Stimulated activated naive CD8-positive, alpha-beta T cell treated with anti-CD3 and anti-CD28 coated beads, Interleukin-15, Interleukin-2, amounts not matched to agents 100 U/mL and 50 U/mL, for 24 hours (primary cell): ENCODE results near the gene TXNDC8.
"Not testable (repeated sequence)": the region's sequence is repeated elsewhere in the genome, so short reads cannot be mapped to it uniquely, and the experiment has no call there.

Experiments used
- ATAC-seq: fragments of 150-1000 bp; cut with Tn5 transposase; one replicate; pipeline ENCODE4 v1.10.0; 2021
- DNase-seq: peaks from one replicate; pipeline ENCODE4 v3.0.0; 2021

TXNDC8 gene

DNA sequence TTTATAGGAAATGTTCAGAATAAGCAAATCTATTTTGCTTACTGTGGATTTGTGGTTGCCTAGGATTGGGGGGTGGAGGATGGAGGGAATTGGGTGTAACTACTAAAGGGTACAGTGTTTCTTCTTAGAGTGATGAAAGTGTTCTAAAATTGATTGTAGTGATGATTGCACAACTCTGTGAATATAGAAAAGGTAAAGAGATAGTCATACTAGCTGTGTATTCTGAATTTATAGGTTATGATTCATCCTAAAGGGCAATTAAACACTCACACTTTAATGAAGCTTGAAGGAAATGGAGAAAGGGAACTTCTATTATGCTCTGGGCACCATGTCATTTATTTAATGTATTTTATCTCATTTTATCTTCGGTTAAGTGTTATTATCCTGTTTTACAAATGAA is 9.9 kb downstream of the TXNDC8 start:
- DNase-seq (no peak), ATAC-seq (no peak)

DNA sequence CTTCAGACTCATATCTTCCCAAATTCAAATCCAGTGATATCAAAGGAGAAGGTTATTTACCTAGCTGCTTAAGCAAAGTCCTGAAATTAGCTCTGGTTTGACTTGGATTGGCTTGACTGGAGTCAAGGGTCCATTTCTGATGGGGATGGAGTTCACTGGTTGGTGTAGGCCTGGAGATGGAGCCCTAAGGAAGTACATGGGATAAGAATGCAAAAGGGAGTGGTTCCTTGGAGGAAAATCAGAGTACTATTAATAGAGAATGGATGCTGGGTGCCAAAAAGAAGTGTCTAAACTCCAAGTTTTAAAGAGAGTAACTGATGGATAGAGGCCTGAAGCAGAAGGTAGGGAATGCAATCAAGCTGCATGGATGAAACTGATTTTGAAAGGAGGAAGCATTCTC is 13.8 kb downstream of the TXNDC8 start:
- no peak for DNase-seq
- ATAC-seq, result no peak

DNA sequence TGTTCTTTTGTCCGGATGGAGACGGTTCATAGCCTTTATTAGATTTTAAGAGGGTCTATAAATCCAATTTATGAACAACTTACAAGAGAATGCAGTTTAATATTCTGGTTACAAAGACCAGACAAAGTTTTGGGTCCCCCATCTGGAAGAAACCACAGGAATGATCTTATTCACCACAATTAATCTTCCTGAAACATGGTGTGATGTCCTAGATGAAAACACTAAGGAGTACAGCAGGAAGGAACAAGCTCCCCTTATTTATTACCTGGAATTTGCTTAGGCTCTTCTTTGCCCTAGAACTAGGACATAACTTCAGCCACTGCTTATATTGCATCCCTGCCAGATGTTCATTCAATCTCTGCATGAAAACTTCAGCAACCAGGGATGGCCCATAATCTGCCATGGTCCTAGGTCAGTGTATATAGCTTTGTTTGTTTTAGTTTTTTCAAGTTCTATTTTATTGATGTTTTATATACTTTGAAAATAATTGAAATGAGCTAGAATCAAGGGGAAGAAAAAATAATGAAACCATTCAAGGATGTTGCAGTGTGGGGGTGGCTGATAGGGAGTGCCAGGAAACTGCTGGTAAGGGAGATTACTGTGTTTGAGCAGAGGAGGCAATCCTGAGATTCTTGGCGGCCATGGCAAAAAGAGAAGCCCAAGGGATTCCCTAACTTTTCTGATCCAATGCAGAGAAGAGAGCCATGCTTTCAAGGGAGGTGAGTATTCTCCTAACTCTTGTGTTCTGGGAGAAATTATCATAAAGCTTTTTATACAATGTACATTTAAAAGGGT is 16.8 kb downstream of the TXNDC8 start:
- DNase-seq, result no peak

DNA sequence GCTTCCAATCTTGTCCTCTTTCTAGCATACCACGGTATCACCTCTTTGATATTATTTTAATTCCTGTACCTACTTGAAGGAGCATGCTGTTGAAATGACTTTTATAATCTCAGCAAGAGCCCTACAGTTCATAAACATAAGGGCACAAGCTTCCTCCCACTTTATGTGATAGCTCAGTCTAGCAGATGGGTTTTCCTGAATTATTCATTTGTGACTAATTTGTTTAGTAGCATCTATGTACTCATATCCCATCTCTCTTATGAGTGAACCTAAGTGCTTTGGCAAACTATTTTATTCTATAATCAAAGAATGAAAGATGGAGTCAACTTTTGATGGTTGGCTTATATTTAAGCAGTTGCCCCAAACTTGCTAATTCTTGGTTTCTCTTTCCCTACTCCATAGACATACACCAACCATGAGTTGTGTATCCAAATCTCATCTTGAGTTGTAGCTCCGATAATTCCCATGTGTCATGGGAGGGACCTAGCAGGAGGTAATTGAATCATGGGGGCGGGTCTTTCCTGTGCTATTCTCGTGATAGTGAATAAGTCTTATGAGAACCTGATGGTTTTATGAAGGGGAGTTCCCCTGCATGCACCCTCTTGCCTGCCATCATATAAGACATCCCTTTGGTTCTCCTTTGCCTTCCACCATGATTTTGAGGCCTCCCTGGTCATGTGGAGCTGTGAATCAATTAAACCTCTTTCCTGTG is 17.7 kb downstream of the TXNDC8 start:
- DNase-seq, result no peak
- no peak for ATAC-seq

More for the DNA sequence above, 16.8 kb downstream of the TXNDC8 start:
- no peak for ATAC-seq

DNA sequence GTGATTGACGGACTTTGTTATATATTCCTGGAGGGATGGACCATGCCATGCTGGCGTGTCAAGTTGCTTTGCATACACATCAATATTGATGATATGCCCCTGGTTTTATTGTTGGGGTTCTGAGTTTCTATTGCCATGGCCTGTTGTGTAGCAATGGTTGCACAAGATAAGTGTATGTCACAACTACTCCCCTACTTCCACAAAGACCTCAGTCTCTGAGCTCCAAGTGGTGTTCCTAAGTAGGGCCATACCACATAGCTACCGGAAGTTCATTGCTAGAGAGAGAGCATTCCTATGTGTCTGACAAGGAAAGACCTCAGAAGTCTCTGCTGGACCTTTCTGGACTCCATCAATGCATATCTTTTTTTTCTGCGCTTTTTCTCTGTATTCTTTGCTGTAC is 19.8 kb downstream of the TXNDC8 start:
- ATAC-seq (no peak), DNase-seq (no peak)

DNA sequence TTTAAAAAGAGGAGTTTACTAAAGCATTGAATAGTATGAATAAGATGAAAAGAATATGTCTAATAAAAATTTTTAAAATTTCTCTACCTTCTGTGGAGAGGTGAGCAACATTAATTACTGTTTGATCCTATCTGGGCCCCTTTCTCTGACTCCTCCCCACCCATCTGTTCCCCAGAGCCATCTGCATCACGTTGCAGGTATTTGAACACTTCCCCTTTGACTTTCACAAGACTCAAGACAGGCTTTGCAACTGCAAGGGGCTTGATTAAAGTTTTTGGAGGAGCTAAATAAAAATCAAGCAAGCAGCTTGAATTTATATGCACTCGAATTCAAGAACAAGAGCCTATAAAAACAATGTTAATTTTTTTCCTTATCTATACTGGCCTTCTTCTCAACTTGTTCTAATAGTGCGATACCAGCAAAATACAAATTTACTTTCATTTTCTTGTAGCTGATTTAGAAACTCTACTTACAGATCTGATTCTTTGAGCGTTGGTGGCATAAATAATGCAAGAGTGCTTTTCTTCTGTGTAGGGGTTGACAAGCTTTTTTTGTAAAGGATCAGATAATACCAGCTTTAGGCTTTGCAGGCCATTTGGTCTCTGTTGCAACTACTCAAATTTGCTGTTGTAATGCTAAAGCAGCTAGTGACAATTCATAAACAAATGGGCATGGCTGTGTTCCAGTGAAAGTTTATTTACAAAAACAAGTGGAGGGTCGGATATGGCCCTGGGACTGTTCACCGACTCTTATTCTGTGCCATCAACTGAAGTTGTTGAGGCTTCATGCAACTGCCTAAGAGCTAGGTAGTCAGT is 21.2 kb downstream of the TXNDC8 start:
- no peak for DNase-seq
- ATAC-seq, result no peak

DNA sequence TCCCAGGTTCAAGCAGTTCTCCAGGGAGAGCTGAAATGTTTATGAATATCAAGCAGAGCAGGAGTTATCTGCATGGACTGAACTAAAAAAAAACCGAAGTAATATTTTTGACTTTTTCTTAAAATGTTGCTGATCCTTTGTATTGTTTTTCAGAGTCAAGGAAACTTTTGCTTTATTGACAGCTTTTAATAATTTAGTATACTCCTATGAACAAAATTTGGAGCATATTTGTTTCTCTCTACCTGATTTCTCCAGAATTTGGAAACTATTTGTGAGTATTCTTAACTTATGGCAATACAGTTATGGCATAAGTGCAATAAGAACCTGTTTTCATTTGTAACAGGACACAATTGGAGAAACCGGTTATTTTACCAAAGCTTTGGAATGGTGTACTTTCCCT is 25.7 kb downstream of the TXNDC8 start:
- not testable (repeated sequence) for DNase-seq, ATAC-seq

DNA sequence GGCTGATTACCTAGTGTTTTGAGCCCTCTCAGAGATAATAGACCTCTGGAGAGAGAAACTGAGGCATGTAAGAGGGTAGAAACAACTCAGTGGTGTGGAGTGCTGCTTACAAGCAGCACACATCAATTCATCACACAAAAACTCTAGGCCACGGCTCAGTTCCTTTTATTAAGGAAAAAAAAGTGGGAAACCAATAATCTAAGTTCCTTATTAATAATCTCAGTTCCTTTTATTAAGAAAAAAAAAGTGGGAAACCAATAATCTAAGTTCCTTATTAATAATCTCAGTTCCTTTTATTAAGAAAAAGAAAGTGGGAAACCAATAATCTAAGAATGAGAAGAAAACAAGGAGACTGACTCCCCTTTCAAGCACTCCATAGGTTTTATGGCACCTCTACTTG is 28.0 kb downstream of the TXNDC8 start:
- DNase-seq, result no peak
- no peak for ATAC-seq

DNA sequence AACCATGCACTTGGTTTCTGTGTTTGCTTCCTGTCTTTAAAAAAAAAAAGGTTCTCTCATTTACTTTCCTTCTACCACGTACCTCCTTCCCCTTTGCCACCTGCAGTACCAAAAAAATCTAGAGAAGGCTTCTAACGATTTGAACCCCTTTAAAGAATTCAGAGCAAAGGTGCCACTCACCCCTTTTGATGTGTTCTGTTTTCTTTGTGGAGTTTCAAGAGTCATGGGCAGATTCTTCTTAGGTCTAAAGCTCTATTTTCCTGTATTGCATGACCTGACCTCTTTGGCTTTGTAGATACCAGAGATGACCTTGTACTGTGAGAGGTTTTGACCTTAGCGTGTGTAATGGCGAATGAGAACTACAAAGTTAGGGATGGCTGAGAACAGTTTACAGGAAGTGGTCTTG is 29.0 kb downstream of the TXNDC8 start:
- no peak for DNase-seq
- no peak for ATAC-seq

DNA sequence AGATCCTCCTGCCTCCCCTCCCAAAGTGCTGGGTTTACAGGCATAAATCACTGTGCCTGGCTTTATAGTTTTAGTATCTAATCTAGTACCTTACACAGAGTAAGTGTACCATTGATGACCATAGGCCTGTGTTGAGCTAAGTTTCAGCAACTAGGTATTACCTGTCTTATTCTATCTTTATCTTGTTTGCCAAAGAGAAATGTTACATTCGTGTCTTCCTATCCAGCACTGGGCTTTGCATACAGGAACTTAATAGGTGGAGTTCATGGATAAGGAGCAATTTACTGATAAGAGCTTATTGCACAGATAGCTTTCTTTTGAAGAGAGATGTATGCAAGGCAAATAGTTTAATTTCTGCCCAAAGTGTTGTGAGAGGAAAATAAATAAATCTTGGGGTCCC is 30.5 kb downstream of the TXNDC8 start:
- no peak for ATAC-seq

DNA sequence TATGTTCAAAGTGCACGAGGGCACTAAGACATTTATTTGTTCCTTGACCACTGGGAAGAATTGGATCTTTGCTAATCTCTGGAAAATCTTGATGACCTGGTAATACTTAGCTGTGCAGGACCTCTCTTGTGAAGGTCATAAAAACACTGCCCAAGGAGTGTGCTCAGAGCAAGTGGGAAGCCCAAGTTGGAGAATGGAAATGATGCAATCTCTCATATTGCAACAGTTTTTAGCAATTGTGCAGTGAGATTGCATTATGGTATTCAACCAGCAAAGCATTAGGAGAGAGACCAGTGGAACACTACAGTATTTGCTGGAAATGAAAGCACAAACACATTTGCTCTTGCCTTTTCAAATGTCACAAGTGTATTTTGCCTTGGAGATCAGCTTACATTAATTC is 34.5 kb downstream of the TXNDC8 start:
- DNase-seq, result no peak
- ATAC-seq, result no peak

More for the DNA sequence above, 30.5 kb downstream of the TXNDC8 start:
- no peak for DNase-seq

DNA sequence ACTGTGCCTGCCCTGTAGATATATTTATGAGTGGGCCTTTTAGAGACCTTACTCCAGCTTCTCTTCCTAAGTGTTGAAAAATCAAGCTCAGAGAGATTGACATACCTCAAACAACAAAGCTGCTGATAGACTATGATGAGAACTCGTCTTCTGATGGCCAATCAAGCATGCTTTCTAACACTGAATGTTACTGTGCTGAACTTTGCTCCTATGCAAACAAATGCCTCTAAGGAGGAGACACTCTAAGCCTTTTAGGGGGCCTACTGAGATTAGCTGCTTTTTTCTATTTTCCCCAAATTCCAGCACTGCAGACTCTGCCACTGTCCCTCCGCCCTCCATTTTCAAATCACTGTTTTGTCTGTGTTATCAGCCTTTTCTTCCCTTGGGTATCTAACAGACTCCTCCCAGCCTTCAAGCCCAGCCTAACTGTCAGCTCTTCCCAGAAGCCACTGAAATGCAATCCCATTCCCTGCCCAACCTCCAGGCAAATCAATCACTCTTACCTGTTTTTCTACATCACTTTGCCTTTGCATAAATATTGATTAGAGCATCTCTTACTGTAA is 39.5 kb downstream of the TXNDC8 start:
- ATAC-seq, result no peak

DNA sequence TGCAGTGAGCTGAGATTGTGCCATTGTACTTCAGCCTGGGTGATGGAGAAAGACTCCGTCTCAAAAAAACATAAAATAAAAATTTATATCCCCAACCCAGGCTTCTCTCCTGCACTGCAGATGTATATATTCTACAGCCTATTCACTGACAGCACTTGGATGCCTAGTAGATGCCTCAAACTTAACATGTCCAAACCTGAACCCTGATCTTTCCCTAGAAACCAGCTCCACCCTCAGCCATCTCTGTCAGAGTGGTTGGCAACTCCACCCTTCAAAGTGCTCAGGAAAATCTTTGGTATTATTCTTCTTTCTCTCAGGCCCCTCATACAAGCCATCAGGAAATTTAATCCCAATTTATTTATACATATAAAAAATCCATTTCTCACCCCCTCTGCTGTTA is 44.4 kb downstream of the TXNDC8 start:
- ATAC-seq (no peak), DNase-seq (no peak)

More for the DNA sequence above, 39.5 kb downstream of the TXNDC8 start:
- DNase-seq, result no peak

DNA sequence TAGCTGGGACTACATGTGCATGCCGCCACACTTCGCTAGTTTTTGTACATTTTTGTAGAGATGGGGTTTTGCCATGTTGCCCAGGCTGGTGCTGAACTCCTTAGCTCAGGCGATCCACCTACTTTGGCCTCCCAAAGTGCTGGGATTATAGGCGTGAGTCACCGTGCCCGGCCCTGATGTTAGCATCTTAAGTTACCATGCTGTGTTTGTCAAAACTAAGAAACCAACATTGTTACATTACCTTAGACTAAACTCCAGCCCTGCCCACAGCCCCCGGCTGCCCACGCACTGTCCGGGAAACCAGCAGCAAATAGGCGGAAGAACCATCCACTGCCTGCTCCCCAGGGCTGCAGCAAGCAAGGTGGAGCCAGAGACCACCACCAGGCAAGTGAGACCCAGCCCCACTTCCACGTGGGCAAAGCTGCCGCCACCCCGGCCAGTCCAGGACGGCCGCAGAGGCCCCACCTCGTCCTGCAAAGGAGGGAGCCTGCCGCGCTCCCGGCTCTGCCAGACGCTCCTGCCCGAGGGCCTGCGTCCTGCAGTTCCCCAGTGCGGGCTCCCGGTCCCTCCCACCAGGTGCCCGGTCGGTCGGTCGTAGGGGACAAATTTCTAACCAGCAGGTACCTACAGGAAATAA is 45.6 kb downstream of the TXNDC8 start:
- ATAC-seq, result no peak
- DNase-seq, result no peak

DNA sequence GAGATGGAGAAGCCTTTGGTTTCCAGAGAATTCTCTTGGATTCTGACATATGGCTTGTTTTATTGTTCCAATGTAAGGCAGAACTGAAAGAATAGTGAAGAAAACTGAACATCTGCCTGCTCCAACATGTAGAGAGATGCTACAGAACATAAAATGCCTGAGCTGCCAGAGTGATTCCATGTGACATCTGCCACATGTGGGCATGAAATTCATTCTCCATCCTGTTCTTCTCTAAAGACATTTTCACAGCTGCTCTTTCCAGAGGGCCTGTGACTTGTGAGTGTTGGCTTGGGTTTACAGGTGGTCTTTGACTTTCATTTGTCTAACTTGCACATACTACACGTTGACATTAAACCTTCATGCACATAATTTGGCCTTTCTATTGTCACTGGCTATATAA is 47.7 kb downstream of the TXNDC8 start:
- no peak for ATAC-seq
- no peak for DNase-seq

DNA sequence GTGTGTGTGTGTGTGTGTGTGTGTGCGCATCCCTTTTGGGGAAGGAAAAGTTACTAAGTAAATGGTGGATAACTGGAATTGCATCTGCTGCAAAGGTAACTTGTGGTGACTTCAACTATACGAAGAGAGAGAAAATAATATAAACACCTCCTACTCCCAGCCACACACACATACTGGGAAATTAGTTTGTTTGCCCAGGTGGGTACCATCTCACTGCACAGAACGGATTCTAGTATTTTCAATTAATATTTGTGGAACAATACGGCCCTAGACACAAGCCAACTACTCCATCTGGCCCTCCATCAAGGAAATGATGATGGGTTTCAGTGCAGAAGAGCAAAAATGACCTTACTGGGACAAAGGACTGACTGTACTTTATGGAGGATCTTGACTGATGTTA is 49.2 kb downstream of the TXNDC8 start:
- no peak for DNase-seq
- no peak for ATAC-seq

DNA sequence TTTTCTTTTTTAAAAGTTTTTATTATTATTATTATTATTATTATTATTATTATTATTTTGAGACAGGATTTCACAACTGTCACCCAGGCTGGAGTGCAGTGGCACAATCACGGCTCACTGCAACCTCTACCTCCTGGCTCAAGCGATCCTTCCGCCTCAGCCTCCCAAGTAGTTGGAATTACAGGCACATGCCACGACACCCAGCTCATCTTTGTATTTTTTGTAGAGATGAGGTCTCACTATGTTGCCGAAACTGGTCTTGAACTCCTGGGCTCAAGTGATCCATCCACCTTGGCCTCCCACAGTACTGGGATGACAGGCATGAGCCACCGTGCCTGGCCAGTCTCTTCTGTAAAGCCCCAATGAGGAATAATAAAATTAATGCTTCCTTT is 50.4 kb downstream of the TXNDC8 start:
- DNase-seq, result no peak
- no peak for ATAC-seq

DNA sequence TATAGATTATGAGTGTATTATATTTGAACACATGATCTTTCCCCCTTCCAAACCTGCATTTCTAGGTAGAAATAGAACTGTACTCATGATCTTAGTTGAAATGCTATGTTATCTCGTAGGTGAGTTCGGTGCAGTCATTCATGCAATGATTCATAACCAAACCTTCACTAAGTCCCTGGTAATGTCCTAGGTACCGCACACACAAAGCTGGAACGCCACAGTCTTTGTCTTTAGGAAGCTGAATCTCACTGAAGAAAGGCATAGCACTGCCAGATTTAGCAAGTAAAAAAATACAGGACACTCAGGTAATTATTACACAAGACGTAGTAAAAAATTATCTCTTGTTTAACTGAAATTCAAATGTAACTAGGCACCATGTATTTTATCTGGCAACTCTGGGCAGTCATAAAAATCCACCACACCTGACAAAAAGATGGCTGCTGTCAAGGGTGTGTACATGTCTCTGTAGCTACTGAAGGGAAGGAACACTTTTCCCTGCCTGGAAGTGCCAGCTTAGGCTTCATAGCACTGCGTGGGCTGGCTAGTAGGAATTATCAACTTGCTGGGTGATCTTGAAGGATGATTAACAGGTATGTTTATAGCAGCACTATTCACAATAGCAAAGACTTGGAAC is 53.3 kb downstream of the TXNDC8 start:
- ATAC-seq, result no peak
- no peak for DNase-seq

DNA sequence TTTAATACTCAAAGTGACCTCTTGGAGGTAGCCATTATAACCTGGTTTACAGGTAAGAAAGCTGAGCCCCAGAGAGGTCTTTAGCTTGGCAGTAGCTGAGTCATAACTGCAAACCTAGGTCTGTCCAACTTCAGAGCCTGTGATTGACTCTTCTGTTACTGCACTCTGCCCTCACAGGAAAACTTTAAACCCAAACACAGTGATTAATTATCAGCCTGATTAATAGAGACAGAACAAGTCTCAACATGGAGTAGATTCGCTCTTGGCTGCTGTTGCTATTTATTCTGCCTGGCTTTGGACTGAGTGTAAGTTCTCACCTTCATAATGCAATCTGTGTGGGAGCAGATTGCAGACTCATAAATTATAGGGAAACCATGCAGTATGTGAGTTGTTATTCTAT is 53.9 kb downstream of the TXNDC8 start:
- DNase-seq (no peak), ATAC-seq (no peak)

DNA sequence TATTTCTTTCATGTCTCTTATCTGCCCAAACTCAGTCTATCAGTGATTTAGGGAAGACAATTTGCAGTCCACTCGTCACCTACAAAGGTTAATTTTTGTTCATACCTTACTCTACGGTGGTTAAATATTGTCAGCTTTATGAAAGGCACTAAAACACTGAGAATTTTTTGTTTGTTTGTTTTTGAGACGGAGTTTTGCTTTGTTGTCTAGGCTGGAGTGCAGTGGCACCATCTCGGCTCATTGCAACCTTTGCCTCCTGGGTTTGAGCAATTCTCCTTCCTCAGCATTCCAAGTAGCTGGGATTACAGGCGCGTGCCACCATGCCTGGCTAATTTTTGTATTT is 55.0 kb downstream of the TXNDC8 start:
- DNase-seq (no peak), ATAC-seq (no peak)

DNA sequence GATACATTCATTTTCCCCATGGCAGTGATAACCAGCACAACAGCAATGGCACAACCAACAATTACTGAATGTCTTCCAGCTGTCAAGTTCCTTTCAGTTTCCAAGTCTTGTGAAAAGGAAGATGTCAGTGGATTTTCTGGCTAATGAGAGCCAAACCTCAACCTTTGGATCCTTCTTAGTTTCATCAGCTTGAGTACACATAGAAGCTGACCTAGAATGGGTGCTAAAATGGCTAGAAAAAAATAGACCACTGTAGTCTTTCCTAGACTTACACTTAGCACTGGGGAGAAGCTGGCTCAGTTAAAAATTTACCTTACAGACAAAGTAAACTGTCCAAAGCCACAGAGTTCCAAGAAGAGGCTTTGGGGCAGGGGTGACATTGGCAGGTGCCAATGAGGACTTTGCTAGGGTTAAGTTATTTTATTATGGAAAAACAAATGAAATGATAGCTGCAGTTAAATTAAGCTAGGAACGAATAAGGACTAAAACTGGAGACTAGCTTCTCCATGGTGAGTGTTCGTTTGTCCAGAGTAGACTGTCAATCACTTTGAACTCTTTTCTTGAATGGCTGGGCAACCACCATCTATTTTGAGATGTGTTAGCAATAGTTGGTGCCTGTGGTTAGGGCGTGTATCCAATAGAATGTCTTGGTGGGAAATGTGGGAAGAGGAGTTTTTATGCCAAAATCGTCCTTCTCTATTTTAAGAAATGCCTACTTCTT is 55.5 kb downstream of the TXNDC8 start:
- no peak for ATAC-seq

More for the DNA sequence above, 55.5 kb downstream of the TXNDC8 start:
- no peak for DNase-seq
